GM13977 (cell line): Measurements from ENCODE around the gene LIPC.

Experiments
- DNase-seq: peaks from one replicate; pipeline ENCODE4 v3.0.0; 2012; ENCODE audit warnings: low spot score
- CTCF ChIP-seq: IDR thresholded peaks from 2 replicates; pipeline ENCODE4 v1.5.1; 2012; ENCODE audit warnings: mild to moderate bottlenecking, control low read depth; ENCODE audit not compliant: insufficient read depth; ENCODE audit errors: extremely low read depth, missing control alignments
- in situ Hi-C: fragments of 300-500 bp; cut with MboI; formaldehyde crosslinking; loops from one replicate; pipeline ENCODE4 v1.12.0; 2022; ENCODE audit warnings: low sequenced_read_pairs, low pct_unique_long_range_greater_than_20kb, mixed read lengths, inconsistent platforms; ENCODE audit not compliant: unreplicated experiment

LIPC gene

GRCh38 chr15:58478035-58478434 lies 46.2 kb downstream of the LIPC start:
- no peak for TF ChIP-seq CTCF
- DNase-seq, result no peak
- in situ Hi-C loops, result no loop called here

GRCh38 chr15:58478579-58478978 lies 46.8 kb downstream of the LIPC start:
- no peak for DNase-seq
- in situ Hi-C loops, result no loop called here
- no peak for TF ChIP-seq CTCF

- in situ Hi-C loops, result no loop called here
- DNase-seq, result no peak
- TF ChIP-seq CTCF, result no peak
Observed at GRCh38 chr15:58479941-58480340, 48.1 kb downstream of the LIPC start.

- in situ Hi-C loops, result no loop called here
- DNase-seq, result no peak
- TF ChIP-seq CTCF, result no peak
Observed at GRCh38 chr15:58483376-58483775, 51.6 kb downstream of the LIPC start.

- TF ChIP-seq CTCF, result no peak
- no peak for DNase-seq
- in situ Hi-C loops, result no loop called here
Observed at GRCh38 chr15:58484791-58485600, 53.2 kb downstream of the LIPC start.

GRCh38 chr15:58486062-58486461 lies 54.3 kb downstream of the LIPC start:
- DNase-seq, result no peak
- in situ Hi-C loops, result no loop called here
- TF ChIP-seq CTCF, result no peak
